NT2/D1 (cell line): ENCODE measurements around the gene COL21A1.

ENCODE experiments used
- SUZ12 ChIP-seq: IDR thresholded peaks from 2 replicates; pipeline ENCODE4 v1.6.1; 2011; ENCODE audit not compliant: insufficient read length, insufficient read depth; ENCODE audit errors: extremely low read depth
- YY1 ChIP-seq: IDR thresholded peaks from 2 replicates; pipeline ENCODE4 v1.6.1; 2011; ENCODE audit not compliant: insufficient read length, insufficient read depth
- ZNF274 ChIP-seq: IDR thresholded peaks from 2 replicates; pipeline ENCODE4 v1.6.1; 2011; ENCODE audit warnings: mild to moderate bottlenecking, low read depth, low read length

DNA sequence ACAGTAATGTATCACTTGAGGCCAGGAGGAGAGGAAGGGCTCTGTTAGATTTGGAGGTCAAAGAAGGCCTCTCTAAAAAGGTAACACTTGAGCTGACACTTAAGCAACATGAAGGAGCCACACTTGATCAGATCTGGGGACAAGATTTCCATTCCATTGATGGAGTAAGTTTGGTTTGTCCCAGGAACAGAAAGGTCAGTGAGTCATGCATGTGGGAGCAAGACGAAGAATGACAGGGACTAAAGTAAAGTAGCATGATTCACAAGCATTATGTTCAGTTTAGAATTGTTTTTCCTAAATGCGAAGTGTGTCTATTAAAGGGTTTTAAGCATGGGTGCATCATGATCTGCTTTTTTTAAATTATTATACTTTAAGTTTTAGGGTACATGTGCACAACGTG, 47.4 kb downstream of the COL21A1 start:
- TF ChIP-seq SUZ12 (no peak), ZNF274 (no peak), YY1 (no peak)
